ENCODE data around the gene RUSF1. TPM values are rescaled to one million over a fixed set of nuclear protein-coding genes. Genes with fewer than 3 reads are reported as not detected.

RUSF1 gene
- total and polyA plus RNA-seq, 2 donors from 2014 or later, result 51.8 to 69.2 TPM

- peak within 1 kb of the TSS; percentile 68 to 97 (median 83) for H3K4me3 ChIP-seq (ENCODE audit: low read length in 3 of 3)
- H3K27ac ChIP-seq (ENCODE audit: low read depth in 2 of 2, low read length in 2 of 2), result peak within 1 kb of the TSS; percentile 100
- DNase-seq, result peak; percentile 98 to 99 (median 99)
- peak within 1 kb of the TSS; percentile 49 to 91 (median 83) for H3K9ac ChIP-seq (ENCODE audit: low read length in 3 of 3)
- intact Hi-C loops (cut with DNase I), result no loop called here
- peaks cover 0 to 4% (median 0%) of the 10 kb centered on the region in 3 donors for H3K36me3 ChIP-seq (ENCODE audit: control insufficient read depth in 2 of 3, insufficient read depth in 3 of 3, low read length in 3 of 3)
- no peaks in the 10 kb centered on the region for H3K9me3 ChIP-seq (ENCODE audit: control insufficient read depth in 2 of 3, insufficient read depth in 1 of 3, low read length in 3 of 3)
- H3K27me3 ChIP-seq (ENCODE audit: control insufficient read depth, insufficient read depth, low read length), result no peaks in the 10 kb centered on the region
- no peak for FAIRE-seq
- peak; percentile 53 for TF ChIP-seq CTCF (IDR thresholded peaks at IDR 0.05; ENCODE audit: borderline replicate concordance, extremely low read depth, insufficient read depth)
- peaks cover 3 to 31% (median 13%) of the 10 kb centered on the region in 3 donors for H3K4me1 ChIP-seq (ENCODE audit: control insufficient read depth in 2 of 3, insufficient read depth in 2 of 3, low read depth in 1 of 3, low read length in 3 of 3)
Measured at GRCh38 chr16:31458844-31459686, 49.1 kb downstream of the RUSF1 start, which contains the start of gene ARMC5. Gene ARMC5 (plus strand): TSS chr16:31459501. CDS start chr16:31459525, 24 bp downstream.

GRCh38 chr16:31458073-31458843, 49.9 kb downstream of the RUSF1 start:
- Histone ChIP-seq H3K9me3 (ENCODE audit: control insufficient read depth in 2 of 3, insufficient read depth in 1 of 3, low read length in 3 of 3) (no peaks in the 10 kb centered on the region), H3K9ac (ENCODE audit: low read length in 3 of 3) (peak overlapping the region; percentile 8 to 91 (median 69)), H3K36me3 (ENCODE audit: control insufficient read depth in 2 of 3, insufficient read depth in 3 of 3, low read length in 3 of 3) (peaks cover 0 to 4% (median 0%) of the 10 kb centered on the region in 3 donors), H3K4me3 (ENCODE audit: low read length in 3 of 3) (peak overlapping the region; percentile 57 to 97 (median 83)), H3K4me1 (ENCODE audit: control insufficient read depth in 2 of 3, insufficient read depth in 2 of 3, low read depth in 1 of 3, low read length in 3 of 3) (peaks cover 3 to 36% (median 16%) of the 10 kb centered on the region in 3 donors), H3K27ac (ENCODE audit: low read depth in 2 of 2, low read length in 2 of 2) (peak overlapping the region; percentile 100), H3K27me3 (ENCODE audit: control insufficient read depth, insufficient read depth, low read length) (no peaks in the 10 kb centered on the region)
- FAIRE-seq (no peak), DNase-seq (peak; percentile 58 to 83 (median 70))
- intact Hi-C loops (cut with DNase I), result no loop called here
- peak; percentile 44 for TF ChIP-seq CTCF (IDR thresholded peaks at IDR 0.05; ENCODE audit: borderline replicate concordance, extremely low read depth, insufficient read depth)

- Histone ChIP-seq H3K9ac (ENCODE audit: low read length in 3 of 3) (no peak overlapping the region), H3K4me3 (ENCODE audit: low read length in 3 of 3) (no peak overlapping the region), H3K27ac (ENCODE audit: low read depth in 2 of 2, low read length in 2 of 2) (no peak overlapping the region), H3K4me1 (ENCODE audit: control insufficient read depth in 2 of 3, insufficient read depth in 2 of 3, low read depth in 1 of 3, low read length in 3 of 3) (peaks cover 3 to 37% (median 18%) of the 10 kb centered on the region in 3 donors), H3K27me3 (ENCODE audit: control insufficient read depth, insufficient read depth, low read length) (no peaks in the 10 kb centered on the region), H3K9me3 (ENCODE audit: control insufficient read depth in 2 of 3, insufficient read depth in 1 of 3, low read length in 3 of 3) (no peaks in the 10 kb centered on the region), H3K36me3 (ENCODE audit: control insufficient read depth in 2 of 3, insufficient read depth in 3 of 3, low read length in 3 of 3) (peaks cover 0 to 3% (median 0%) of the 10 kb centered on the region in 3 donors)
- FAIRE-seq (no peak), DNase-seq (peak in 2 of 5 donors; percentile 45 to 46)
- TF ChIP-seq CTCF (IDR thresholded peaks at IDR 0.05; ENCODE audit: borderline replicate concordance, extremely low read depth, insufficient read depth), result no peak
- intact Hi-C loops (cut with DNase I), result no loop called here
Measured at GRCh38 chr16:31456988-31457360, 51.2 kb downstream of the RUSF1 start.
